Activated CD4-positive, alpha-beta memory T cell treated with anti-CD3 and anti-CD28 coated beads for 36 hours (primary cell): ENCODE measurements around the gene POMZP3. TPM values are rescaled to one million over a fixed set of nuclear protein-coding genes. Genes with fewer than 3 reads are reported as not detected.
"Not testable (repeated sequence)": the region's sequence is repeated elsewhere in the genome, so short reads cannot be mapped to it uniquely, and the experiment has no call there.

Experiments
- CTCF ChIA-PET: fragments of 350-600 bp; sonication (Branson Sonifier 250); formaldehyde crosslinking; loops from one replicate; lab custom pipeline; 2021; ENCODE audit warnings: antibody characterized with exemption, inconsistent platforms; lab: Charles Lee
- POLR2A ChIA-PET: fragments of 350-600 bp; sonication (Branson Sonifier 250); formaldehyde crosslinking; loops from one replicate; lab custom pipeline; 2021; ENCODE audit warnings: antibody characterized with exemption; lab: Charles Lee
- DNase-seq: peaks from one replicate; pipeline ENCODE4 v3.0.0-alpha.2; 2020
- H3K27ac Mint-ChIP-seq: one replicate; pipeline ENCODE4 v1.8.0; 2021; ENCODE audit warnings: mixed read lengths
- H3K27me3 Mint-ChIP-seq: one replicate; pipeline ENCODE4 v1.8.0; 2021; ENCODE audit warnings: mixed read lengths
- H3K36me3 Mint-ChIP-seq: one replicate; pipeline ENCODE4 v1.8.0; 2021; ENCODE audit warnings: mixed read lengths
- H3K4me1 Mint-ChIP-seq: one replicate; pipeline ENCODE4 v1.8.0; 2021; ENCODE audit warnings: low read depth, mixed read lengths
- H3K4me3 Mint-ChIP-seq: one replicate; pipeline ENCODE4 v1.8.0; 2021; ENCODE audit warnings: mild to moderate bottlenecking, mixed read lengths
- H3K9me3 Mint-ChIP-seq: one replicate; pipeline ENCODE4 v1.8.0; 2021; ENCODE audit warnings: mixed read lengths
- intact Hi-C: fragments of 100-400 bp; cut with micrococcal nuclease; formaldehyde crosslinking; loops from one replicate; pipeline ENCODE4 v1.15.1; 2023
- total RNA-seq, 2 experiments: library from RNA; stranded (reverse); gene quantifications; one replicate each; pipeline ENCODE4 v1.2.3, GENCODE V29; 2021

POMZP3 gene
- total RNA-seq, 2 experiments from 2014 or later, result 29.3 to 29.8 TPM

- H3K27me3 Mint-ChIP-seq, H3K9me3 Mint-ChIP-seq, H3K36me3 Mint-ChIP-seq, DNase-seq, H3K4me1 Mint-ChIP-seq, H3K4me3 Mint-ChIP-seq, H3K27ac Mint-ChIP-seq, CTCF ChIA-PET, intact Hi-C loops, POLR2A ChIA-PET: not testable (repeated sequence)
These were observed 18.6 kb downstream of the POMZP3 start for GRCh38 chr7:76608469-76608868.

GRCh38 chr7:76606027-76606426, 21.1 kb downstream of the POMZP3 start:
- H3K36me3 Mint-ChIP-seq, intact Hi-C loops, H3K4me1 Mint-ChIP-seq, CTCF ChIA-PET, H3K27me3 Mint-ChIP-seq, H3K4me3 Mint-ChIP-seq, POLR2A ChIA-PET, H3K9me3 Mint-ChIP-seq: not testable (repeated sequence)
- peak; percentile 81 for DNase-seq
- peak overlapping the region; percentile 82 for H3K27ac Mint-ChIP-seq

GRCh38 chr7:76600650-76601049, 26.4 kb downstream of the POMZP3 start:
- Mint-ChIP-seq H3K4me1 (peaks cover 22% of the 10 kb centered on the region), H3K27ac (peak overlapping the region; percentile 76)
- intact Hi-C loops, DNase-seq, H3K4me3 Mint-ChIP-seq, H3K27me3 Mint-ChIP-seq, POLR2A ChIA-PET, H3K9me3 Mint-ChIP-seq, CTCF ChIA-PET, H3K36me3 Mint-ChIP-seq: not testable (repeated sequence)

- H3K4me3 Mint-ChIP-seq, DNase-seq, POLR2A ChIA-PET, H3K9me3 Mint-ChIP-seq, H3K36me3 Mint-ChIP-seq, CTCF ChIA-PET, H3K27me3 Mint-ChIP-seq, intact Hi-C loops: not testable (repeated sequence)
- peaks cover 25% of the 10 kb centered on the region for H3K4me1 Mint-ChIP-seq
- H3K27ac Mint-ChIP-seq, result peak overlapping the region; percentile 76
These were observed 27.0 kb downstream of the POMZP3 start for GRCh38 chr7:76600116-76600482.

- intact Hi-C loops, H3K9me3 Mint-ChIP-seq, H3K27me3 Mint-ChIP-seq, CTCF ChIA-PET, H3K4me3 Mint-ChIP-seq, DNase-seq, H3K36me3 Mint-ChIP-seq, H3K27ac Mint-ChIP-seq, POLR2A ChIA-PET: not testable (repeated sequence)
- peaks cover 25% of the 10 kb centered on the region for H3K4me1 Mint-ChIP-seq
These were observed 28.4 kb downstream of the POMZP3 start for GRCh38 chr7:76598590-76599264.

- H3K36me3 Mint-ChIP-seq, H3K9me3 Mint-ChIP-seq, H3K27ac Mint-ChIP-seq, intact Hi-C loops, H3K4me3 Mint-ChIP-seq, CTCF ChIA-PET, DNase-seq, H3K27me3 Mint-ChIP-seq, POLR2A ChIA-PET: not testable (repeated sequence)
- peaks cover 25% of the 10 kb centered on the region for H3K4me1 Mint-ChIP-seq
These were observed 29.8 kb downstream of the POMZP3 start for GRCh38 chr7:76597288-76597687.

- POLR2A ChIA-PET, H3K27me3 Mint-ChIP-seq: not testable (repeated sequence)
These were observed 34.4 kb downstream of the POMZP3 start for GRCh38 chr7:76592694-76593093.

GRCh38 chr7:76591602-76592304, 35.3 kb downstream of the POMZP3 start:
- H3K27me3 Mint-ChIP-seq, intact Hi-C loops, DNase-seq, H3K36me3 Mint-ChIP-seq, CTCF ChIA-PET, POLR2A ChIA-PET, H3K9me3 Mint-ChIP-seq, H3K27ac Mint-ChIP-seq, H3K4me3 Mint-ChIP-seq: not testable (repeated sequence)
- peaks cover 36% of the 10 kb centered on the region for H3K4me1 Mint-ChIP-seq

More at GRCh38 chr7:76592694-76593093, 34.4 kb downstream of the POMZP3 start:
- peaks cover 33% of the 10 kb centered on the region for H3K4me1 Mint-ChIP-seq
- H3K4me3 Mint-ChIP-seq, H3K9me3 Mint-ChIP-seq, DNase-seq, CTCF ChIA-PET, H3K27ac Mint-ChIP-seq, intact Hi-C loops, H3K36me3 Mint-ChIP-seq: not testable (repeated sequence)

- DNase-seq, H3K27me3 Mint-ChIP-seq, H3K4me3 Mint-ChIP-seq, intact Hi-C loops, POLR2A ChIA-PET, H3K9me3 Mint-ChIP-seq, CTCF ChIA-PET, H3K36me3 Mint-ChIP-seq, H3K27ac Mint-ChIP-seq: not testable (repeated sequence)
- H3K4me1 Mint-ChIP-seq, result peaks cover 34% of the 10 kb centered on the region
These were observed 36.0 kb downstream of the POMZP3 start for GRCh38 chr7:76591033-76591432.

- peaks cover 38% of the 10 kb centered on the region for H3K4me1 Mint-ChIP-seq
- H3K36me3 Mint-ChIP-seq, POLR2A ChIA-PET, intact Hi-C loops, H3K9me3 Mint-ChIP-seq, H3K4me3 Mint-ChIP-seq, CTCF ChIA-PET, H3K27me3 Mint-ChIP-seq, DNase-seq: not testable (repeated sequence)
- peak overlapping the region; percentile 59 for H3K27ac Mint-ChIP-seq
These were observed 38.5 kb downstream of the POMZP3 start for GRCh38 chr7:76588586-76588985.

GRCh38 chr7:76586585-76587315, 40.3 kb downstream of the POMZP3 start:
- H3K27me3 Mint-ChIP-seq, intact Hi-C loops, H3K36me3 Mint-ChIP-seq, DNase-seq, H3K9me3 Mint-ChIP-seq, H3K4me3 Mint-ChIP-seq, CTCF ChIA-PET, POLR2A ChIA-PET, H3K27ac Mint-ChIP-seq: not testable (repeated sequence)
- H3K4me1 Mint-ChIP-seq, result peaks cover 49% of the 10 kb centered on the region

GRCh38 chr7:76583636-76584281, 43.3 kb downstream of the POMZP3 start:
- peak overlapping the region; percentile 66 for H3K27ac Mint-ChIP-seq
- H3K36me3 Mint-ChIP-seq, DNase-seq, CTCF ChIA-PET, H3K4me3 Mint-ChIP-seq, intact Hi-C loops, POLR2A ChIA-PET, H3K9me3 Mint-ChIP-seq, H3K27me3 Mint-ChIP-seq: not testable (repeated sequence)
- H3K4me1 Mint-ChIP-seq, result peaks cover 52% of the 10 kb centered on the region
